ENCODE measurements around the gene PLXDC1.

Gene PLXDC1

DNA sequence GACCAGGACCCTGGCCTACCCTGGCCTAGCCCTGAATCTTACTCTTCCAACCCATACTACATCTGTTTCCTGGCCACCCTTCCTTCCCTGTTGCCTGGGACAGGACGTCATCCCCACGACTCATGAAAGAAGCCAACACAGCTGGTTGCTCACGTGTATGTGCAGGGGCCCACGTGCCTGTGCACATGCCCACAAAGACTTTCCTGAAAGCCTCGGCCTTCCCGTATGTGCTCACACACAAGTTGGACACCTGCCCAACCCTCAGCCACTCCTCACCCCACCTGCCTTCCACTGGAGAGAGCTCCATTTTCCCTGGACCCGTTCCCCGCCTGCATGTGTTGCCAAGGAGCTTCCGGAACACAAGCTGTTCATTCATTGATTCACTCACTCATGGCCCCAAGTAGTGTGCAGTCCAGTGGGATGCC, 7.0 kb downstream of the PLXDC1 start:
- Histone ChIP-seq H3K36me3 (no peaks in the 10 kb centered on the region), H3K4me3 (no peak overlapping the region), H3K27me3 (peaks cover 0 to 3% of the 10 kb centered on the region in 2 donors), H3K27ac (peak overlapping the region in 1 of 2 donors; percentile 46), H3K4me1 (peaks cover 0 to 6% (median 0%) of the 10 kb centered on the region in 4 donors), H3K9me3 (no peaks in the 10 kb centered on the region)
- DNase-seq, result peak; percentile 86 to 88
- TF ChIP-seq CTCF (IDR thresholded peaks at IDR 0.05), result no peak
- intact Hi-C loops (cut with DNase I; ENCODE audit: low total_unique reads), result loop anchor here (10.0 kb wide), 1 partner anchor 80 kb away; no protein-coding TSS in a partner anchor

DNA sequence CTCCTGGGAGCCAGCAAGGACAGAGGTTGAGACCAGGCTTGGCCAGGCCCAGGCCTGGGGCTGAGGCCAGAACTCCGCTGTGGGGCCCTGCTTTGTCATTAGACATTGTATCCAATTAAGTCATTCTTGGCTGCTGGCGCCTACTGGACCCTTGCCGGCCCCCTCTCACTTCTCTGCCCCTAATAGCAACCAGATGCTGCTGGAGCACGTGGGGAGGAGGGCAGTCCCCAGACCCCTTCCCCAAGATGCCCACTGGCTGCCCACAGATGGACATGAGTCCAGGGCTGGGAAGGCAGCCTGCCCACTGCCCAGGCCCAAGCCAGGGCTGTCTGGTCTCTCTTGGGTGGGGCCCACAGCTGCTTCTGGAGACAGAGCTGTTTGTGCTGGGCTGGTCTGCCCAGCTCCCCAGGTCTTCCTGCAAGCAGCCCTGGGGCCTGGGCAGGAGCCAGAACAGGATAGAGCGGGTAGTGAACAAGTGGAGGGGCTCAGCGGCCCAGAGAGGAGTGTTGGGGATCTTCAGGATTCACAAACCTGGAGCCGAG, 7.8 kb downstream of the PLXDC1 start:
- Histone ChIP-seq H3K4me1 (peaks cover 0 to 6% (median 0%) of the 10 kb centered on the region in 4 donors), H3K4me3 (no peak overlapping the region), H3K27me3 (peaks cover 0 to 3% of the 10 kb centered on the region in 2 donors), H3K36me3 (no peaks in the 10 kb centered on the region), H3K27ac (peak overlapping the region in 1 of 2 donors; percentile 46), H3K9me3 (no peaks in the 10 kb centered on the region)
- no peak for TF ChIP-seq CTCF (IDR thresholded peaks at IDR 0.05)
- intact Hi-C loops (cut with DNase I; ENCODE audit: low total_unique reads), result loop anchor here (10.0 kb wide), 1 partner anchor 79 kb away; no protein-coding TSS in a partner anchor
- DNase-seq, result peak in 1 of 2 donors; percentile 70

DNA sequence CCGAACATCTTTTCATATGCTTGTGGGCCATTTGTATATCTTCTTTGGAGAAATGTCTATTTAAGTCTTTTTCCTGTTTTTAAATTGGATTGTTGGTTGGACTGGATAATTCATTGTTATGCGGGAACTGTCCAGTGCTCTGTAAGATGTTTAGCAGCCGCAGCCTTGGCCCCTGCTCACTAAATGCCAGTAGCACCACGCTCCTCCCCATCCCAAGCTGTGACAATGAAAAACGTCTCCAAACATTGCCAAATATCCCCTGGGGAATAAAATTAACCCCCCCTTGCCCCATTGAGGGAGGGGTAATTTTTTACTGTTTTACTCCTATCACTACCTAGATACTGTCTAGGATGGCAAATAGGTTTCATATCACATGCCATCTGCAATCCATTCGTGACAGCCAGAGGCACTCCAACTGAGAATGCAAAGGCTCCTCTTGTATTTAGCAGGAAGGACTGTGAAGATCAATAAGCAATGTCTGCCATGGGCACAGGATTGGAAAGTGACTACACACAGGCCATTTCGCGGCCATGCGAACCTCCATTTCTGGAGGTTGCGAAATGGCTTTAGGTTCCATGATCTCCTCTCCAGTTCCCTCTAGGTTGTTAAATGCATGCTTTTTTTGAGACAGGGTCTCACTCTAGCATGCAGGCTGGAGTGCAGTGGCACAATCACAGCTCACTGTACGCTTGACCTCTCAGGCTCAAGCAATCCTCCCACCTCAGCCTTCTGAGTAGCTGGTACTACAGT, 9.3 kb downstream of the PLXDC1 start:
- Histone ChIP-seq H3K27ac (no peak overlapping the region), H3K4me1 (peaks cover 0 to 6% (median 0%) of the 10 kb centered on the region in 4 donors), H3K27me3 (peaks cover 0 to 3% of the 10 kb centered on the region in 2 donors), H3K36me3 (no peaks in the 10 kb centered on the region), H3K4me3 (no peak overlapping the region), H3K9me3 (no peaks in the 10 kb centered on the region)
- no peak for TF ChIP-seq CTCF (IDR thresholded peaks at IDR 0.05)
- DNase-seq, result no peak
- intact Hi-C loops (cut with DNase I; ENCODE audit: low total_unique reads), result loop anchor here (10.0 kb wide), 1 partner anchor 77 kb away; no protein-coding TSS in a partner anchor

DNA sequence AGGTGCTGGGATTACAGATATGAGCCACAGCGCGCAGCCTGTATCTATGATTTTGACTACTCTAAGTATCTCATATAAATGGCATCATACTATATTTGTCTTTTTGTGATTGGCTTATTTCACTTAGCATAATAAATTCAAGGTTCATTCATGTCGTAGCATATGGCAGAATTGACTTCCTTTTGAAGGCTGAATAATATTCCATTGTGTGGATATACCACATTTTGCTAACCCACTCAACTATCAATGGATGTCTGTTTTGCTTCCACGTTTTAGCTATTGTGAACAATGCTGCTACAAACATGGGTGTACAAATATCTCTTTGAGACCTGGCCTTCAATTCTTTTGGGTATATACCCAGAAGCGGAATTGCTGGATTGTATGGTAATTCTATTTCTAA, 10.1 kb downstream of the PLXDC1 start:
- Histone ChIP-seq H3K4me1 (peaks cover 0 to 6% (median 0%) of the 10 kb centered on the region in 4 donors), H3K27ac (no peak overlapping the region), H3K9me3 (no peaks in the 10 kb centered on the region), H3K4me3 (no peak overlapping the region), H3K27me3 (peaks cover 0 to 3% of the 10 kb centered on the region in 2 donors), H3K36me3 (no peaks in the 10 kb centered on the region)
- DNase-seq, result no peak
- no peak for TF ChIP-seq CTCF (IDR thresholded peaks at IDR 0.05)
- intact Hi-C loops (cut with DNase I; ENCODE audit: low total_unique reads), result loop anchor here (10.0 kb wide), 1 partner anchor 76 kb away; no protein-coding TSS in a partner anchor

GRCh38 chr17:39139561-39139960, 11.9 kb downstream of the PLXDC1 start:
- no peak for DNase-seq
- no peak overlapping the region for H3K27ac ChIP-seq
- no peaks in the 10 kb centered on the region for H3K9me3 ChIP-seq
- H3K27me3 ChIP-seq, result peaks cover 0 to 3% of the 10 kb centered on the region in 2 donors
- no peaks in the 10 kb centered on the region for H3K36me3 ChIP-seq
- intact Hi-C loops (cut with DNase I; ENCODE audit: low total_unique reads), result no loop called here
- no peak overlapping the region for H3K4me3 ChIP-seq
- H3K4me1 ChIP-seq, result peaks cover 0 to 6% (median 0%) of the 10 kb centered on the region in 4 donors
- TF ChIP-seq CTCF (IDR thresholded peaks at IDR 0.05), result no peak

All from tibial artery (tissue), 4 donors.